ENCODE results near the gene DCAF7. TPM values are rescaled to one million over a fixed set of nuclear protein-coding genes. Genes with fewer than 3 reads are reported as not detected.

The DCAF7 gene
- total and polyA plus RNA-seq, 3 experiments from 2014 or later, result 82.5 to 102 (median 99.1) TPM

- H3K9me3 ChIP-seq (ENCODE audit: low read length), result no peaks in the 10 kb centered on the region
- H3K27ac Mint-ChIP-seq, result no peak overlapping the region
- H3K36me3 Mint-ChIP-seq, result no peaks in the 10 kb centered on the region
- H3K4me1 Mint-ChIP-seq, result no peaks in the 10 kb centered on the region
- H3K4me3 Mint-ChIP-seq, result no peak overlapping the region
- no peak overlapping the region for H3K4me3 ChIP-seq (ENCODE audit: low read length)
- POLR2A ChIA-PET, result no interaction called here
- peaks cover 7 to 14% of the 10 kb centered on the region in 2 donors for H3K27me3 Mint-ChIP-seq
- H3K27me3 ChIP-seq (ENCODE audit: insufficient read depth, low read length, poor library complexity, severe bottlenecking), result peaks cover 8% of the 10 kb centered on the region
- DNase-seq, result no peak
- no peaks in the 10 kb centered on the region for H3K36me3 ChIP-seq (ENCODE audit: insufficient read depth, low read length)
- CTCF ChIA-PET, result interaction anchor here (1.0 to 1.2 kb wide), 3 partner anchors 15 to 82 kb away, joined by 3 to 5 read pairs (median 3); no protein-coding TSS in a partner anchor
- H3K9me3 Mint-ChIP-seq, result no peaks in the 10 kb centered on the region
- H3K27ac ChIP-seq (ENCODE audit: low read depth, low read length), result no peak overlapping the region
- no peaks in the 10 kb centered on the region for H3K4me1 ChIP-seq (ENCODE audit: insufficient read depth, low read length)
Measured at GRCh38 chr17:63529711-63530556, 20.3 kb upstream of the DCAF7 start.

GRCh38 chr17:63530557-63531021 lies 19.7 kb upstream of the DCAF7 start:
- DNase-seq, result peak in 1 of 5 donors; percentile 24

GRCh38 chr17:63531022-63531965 lies 19.0 kb upstream of the DCAF7 start:
- DNase-seq, result peak in 1 of 5 donors; percentile 21
- Mint-ChIP-seq H3K4me1 (no peaks in the 10 kb centered on the region), H3K27me3 (peaks cover 4 to 18% of the 10 kb centered on the region in 2 donors), H3K9me3 (no peaks in the 10 kb centered on the region), H3K27ac (no peak overlapping the region), H3K36me3 (no peaks in the 10 kb centered on the region), H3K4me3 (no peak overlapping the region)
- CTCF ChIA-PET, result no interaction called here
- no peaks in the 10 kb centered on the region for H3K9me3 ChIP-seq (ENCODE audit: low read length)
- POLR2A ChIA-PET, result no interaction called here
- H3K27me3 ChIP-seq (ENCODE audit: insufficient read depth, low read length, poor library complexity, severe bottlenecking), result no peaks in the 10 kb centered on the region
- no peaks in the 10 kb centered on the region for H3K4me1 ChIP-seq (ENCODE audit: insufficient read depth, low read length)
- no peak overlapping the region for H3K27ac ChIP-seq (ENCODE audit: low read depth, low read length)
- no peak overlapping the region for H3K4me3 ChIP-seq (ENCODE audit: low read length)
- H3K36me3 ChIP-seq (ENCODE audit: insufficient read depth, low read length), result no peaks in the 10 kb centered on the region

More at GRCh38 chr17:63530557-63531021, 19.7 kb upstream of the DCAF7 start:
- Histone ChIP-seq H3K9me3 (ENCODE audit: low read length) (no peaks in the 10 kb centered on the region), H3K27me3 (ENCODE audit: insufficient read depth, low read length, poor library complexity, severe bottlenecking) (peaks cover 3% of the 10 kb centered on the region), H3K4me1 (ENCODE audit: insufficient read depth, low read length) (no peaks in the 10 kb centered on the region), H3K4me3 (ENCODE audit: low read length) (no peak overlapping the region), H3K36me3 (ENCODE audit: insufficient read depth, low read length) (no peaks in the 10 kb centered on the region), H3K27ac (ENCODE audit: low read depth, low read length) (no peak overlapping the region)
- CTCF ChIA-PET, result interaction anchor here (1.0 to 1.2 kb wide), 3 partner anchors 16 to 81 kb away, joined by 3 to 5 read pairs (median 3); no protein-coding TSS in a partner anchor
- H3K4me3 Mint-ChIP-seq, result no peak overlapping the region
- no peak overlapping the region for H3K27ac Mint-ChIP-seq
- no peaks in the 10 kb centered on the region for H3K4me1 Mint-ChIP-seq
- no peaks in the 10 kb centered on the region for H3K36me3 Mint-ChIP-seq
- H3K9me3 Mint-ChIP-seq, result no peaks in the 10 kb centered on the region
- POLR2A ChIA-PET, result no interaction called here
- peaks cover 4 to 14% of the 10 kb centered on the region in 2 donors for H3K27me3 Mint-ChIP-seq

GRCh38 chr17:63533433-63534077 lies 16.7 kb upstream of the DCAF7 start:
- Mint-ChIP-seq H3K36me3 (no peaks in the 10 kb centered on the region), H3K4me1 (peaks cover 0 to 3% (median 2%) of the 10 kb centered on the region in 3 donors), H3K27ac (no peak overlapping the region), H3K9me3 (no peaks in the 10 kb centered on the region), H3K27me3 (peaks cover 13 to 25% of the 10 kb centered on the region in 2 donors), H3K4me3 (no peak overlapping the region)
- no peak overlapping the region for H3K4me3 ChIP-seq (ENCODE audit: low read length)
- H3K36me3 ChIP-seq (ENCODE audit: insufficient read depth, low read length), result no peaks in the 10 kb centered on the region
- H3K4me1 ChIP-seq (ENCODE audit: insufficient read depth, low read length), result no peaks in the 10 kb centered on the region
- no peaks in the 10 kb centered on the region for H3K9me3 ChIP-seq (ENCODE audit: low read length)
- H3K27me3 ChIP-seq (ENCODE audit: insufficient read depth, low read length, poor library complexity, severe bottlenecking), result no peaks in the 10 kb centered on the region
- ChIA-PET POLR2A (no interaction called here), CTCF (no interaction called here)
- DNase-seq, result peak in 1 of 5 donors; percentile 43
- no peak overlapping the region for H3K27ac ChIP-seq (ENCODE audit: low read depth, low read length)

- Histone ChIP-seq H3K4me1 (ENCODE audit: insufficient read depth, low read length) (no peaks in the 10 kb centered on the region), H3K9me3 (ENCODE audit: low read length) (no peaks in the 10 kb centered on the region), H3K27me3 (ENCODE audit: insufficient read depth, low read length, poor library complexity, severe bottlenecking) (no peaks in the 10 kb centered on the region), H3K27ac (ENCODE audit: low read depth, low read length) (no peak overlapping the region), H3K4me3 (ENCODE audit: low read length) (no peak overlapping the region), H3K36me3 (ENCODE audit: insufficient read depth, low read length) (no peaks in the 10 kb centered on the region)
- Mint-ChIP-seq H3K4me1 (peaks cover 0 to 4% (median 3%) of the 10 kb centered on the region in 3 donors), H3K9me3 (no peaks in the 10 kb centered on the region), H3K36me3 (no peaks in the 10 kb centered on the region), H3K4me3 (no peak overlapping the region), H3K27ac (no peak overlapping the region), H3K27me3 (peaks cover 15 to 31% of the 10 kb centered on the region in 2 donors)
- DNase-seq, result no peak
- POLR2A ChIA-PET, result no interaction called here
- CTCF ChIA-PET, result no interaction called here
Measured at GRCh38 chr17:63534078-63534570, 16.2 kb upstream of the DCAF7 start.

GRCh38 chr17:63534816-63535455 lies 15.3 kb upstream of the DCAF7 start:
- CTCF ChIA-PET, result no interaction called here
- POLR2A ChIA-PET, result interaction anchor here (0.5 to 0.6 kb wide), 2 partner anchors 50 to 160 kb away, joined by 3 to 4 read pairs; no protein-coding TSS in a partner anchor
- no peak overlapping the region for H3K27ac ChIP-seq (ENCODE audit: low read depth, low read length)
- Mint-ChIP-seq H3K4me3 (no peak overlapping the region), H3K27ac (no peak overlapping the region), H3K4me1 (peaks cover 0 to 8% (median 6%) of the 10 kb centered on the region in 3 donors), H3K36me3 (peaks cover 0 to 6% (median 0%) of the 10 kb centered on the region in 3 donors), H3K27me3 (peaks cover 17 to 39% of the 10 kb centered on the region in 2 donors), H3K9me3 (no peaks in the 10 kb centered on the region)
- H3K9me3 ChIP-seq (ENCODE audit: low read length), result no peaks in the 10 kb centered on the region
- H3K27me3 ChIP-seq (ENCODE audit: insufficient read depth, low read length, poor library complexity, severe bottlenecking), result peaks cover 4% of the 10 kb centered on the region
- no peak overlapping the region for H3K4me3 ChIP-seq (ENCODE audit: low read length)
- peak in 1 of 5 donors; percentile 36 for DNase-seq
- no peaks in the 10 kb centered on the region for H3K36me3 ChIP-seq (ENCODE audit: insufficient read depth, low read length)
- H3K4me1 ChIP-seq (ENCODE audit: insufficient read depth, low read length), result no peaks in the 10 kb centered on the region

GRCh38 chr17:63535640-63536039 lies 14.6 kb upstream of the DCAF7 start:
- peaks cover 0 to 6% (median 0%) of the 10 kb centered on the region in 3 donors for H3K36me3 Mint-ChIP-seq
- peaks cover 17 to 43% of the 10 kb centered on the region in 2 donors for H3K27me3 Mint-ChIP-seq
- POLR2A ChIA-PET, result interaction anchor here (0.6 kb wide), 1 partner anchor 49 kb away, joined by 4 read pairs; no protein-coding TSS in a partner anchor
- no peak overlapping the region for H3K27ac Mint-ChIP-seq
- Histone ChIP-seq H3K27ac (ENCODE audit: low read depth, low read length) (no peak overlapping the region), H3K9me3 (ENCODE audit: low read length) (no peaks in the 10 kb centered on the region), H3K36me3 (ENCODE audit: insufficient read depth, low read length) (no peaks in the 10 kb centered on the region), H3K4me3 (ENCODE audit: low read length) (no peak overlapping the region), H3K27me3 (ENCODE audit: insufficient read depth, low read length, poor library complexity, severe bottlenecking) (peaks cover 4% of the 10 kb centered on the region), H3K4me1 (ENCODE audit: insufficient read depth, low read length) (no peaks in the 10 kb centered on the region)
- no peak overlapping the region for H3K4me3 Mint-ChIP-seq
- peaks cover 0 to 8% (median 6%) of the 10 kb centered on the region in 3 donors for H3K4me1 Mint-ChIP-seq
- no peaks in the 10 kb centered on the region for H3K9me3 Mint-ChIP-seq
- CTCF ChIA-PET, result no interaction called here
- no peak for DNase-seq

Measured in CD8-positive, alpha-beta memory T cell (primary cell).